Medulla oblongata (tissue), 1 donor: ENCODE measurements around the gene ZMAT2.
A peak's percentile ranks its signal among the peaks of the same experiment; 100 is the strongest.
"Not testable (repeated sequence)": the region's sequence is repeated elsewhere in the genome, so short reads cannot be mapped to it uniquely, and the experiment has no call there.

Source experiments
- DNase-seq: peaks from one replicate; pipeline ENCODE4 v3.0.0-alpha.2; 2015; ENCODE audit errors: extremely low spot score

Gene ZMAT2

GRCh38 chr5:140700177-140701144 lies at the start of gene ZMAT2:
Gene ZMAT2, plus strand, starts transcription at chr5:140700447. Its CDS starts 14 bp downstream, at chr5:140700461.
- peak; percentile 99 for DNase-seq

- DNase-seq = no peak
Measured at GRCh38 chr5:140658870-140659269, 41.4 kb upstream of the ZMAT2 start.

DNA sequence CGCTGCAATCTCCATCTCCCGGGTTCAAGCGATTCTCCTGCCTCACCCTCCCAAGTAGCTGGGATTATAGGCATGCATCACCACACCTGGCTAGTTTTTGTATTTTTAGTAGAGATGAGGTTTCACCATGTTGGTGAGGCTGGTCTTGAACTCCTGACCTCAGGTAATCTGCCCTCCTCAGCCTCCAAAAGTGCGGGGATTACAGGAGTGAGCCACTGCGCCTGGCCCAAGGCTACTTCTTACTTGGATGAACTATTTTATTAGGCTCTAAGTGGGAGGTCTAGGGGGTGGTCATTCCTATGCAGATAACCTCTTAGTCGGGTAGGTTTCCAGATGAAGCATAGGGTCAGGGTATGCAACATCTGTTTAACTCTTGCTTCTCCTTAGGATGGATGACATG lies 39.9 kb upstream of the ZMAT2 start:
- not testable (repeated sequence) for DNase-seq

- no peak for DNase-seq
Measured at GRCh38 chr5:140664030-140664358, 36.3 kb upstream of the ZMAT2 start.

DNA sequence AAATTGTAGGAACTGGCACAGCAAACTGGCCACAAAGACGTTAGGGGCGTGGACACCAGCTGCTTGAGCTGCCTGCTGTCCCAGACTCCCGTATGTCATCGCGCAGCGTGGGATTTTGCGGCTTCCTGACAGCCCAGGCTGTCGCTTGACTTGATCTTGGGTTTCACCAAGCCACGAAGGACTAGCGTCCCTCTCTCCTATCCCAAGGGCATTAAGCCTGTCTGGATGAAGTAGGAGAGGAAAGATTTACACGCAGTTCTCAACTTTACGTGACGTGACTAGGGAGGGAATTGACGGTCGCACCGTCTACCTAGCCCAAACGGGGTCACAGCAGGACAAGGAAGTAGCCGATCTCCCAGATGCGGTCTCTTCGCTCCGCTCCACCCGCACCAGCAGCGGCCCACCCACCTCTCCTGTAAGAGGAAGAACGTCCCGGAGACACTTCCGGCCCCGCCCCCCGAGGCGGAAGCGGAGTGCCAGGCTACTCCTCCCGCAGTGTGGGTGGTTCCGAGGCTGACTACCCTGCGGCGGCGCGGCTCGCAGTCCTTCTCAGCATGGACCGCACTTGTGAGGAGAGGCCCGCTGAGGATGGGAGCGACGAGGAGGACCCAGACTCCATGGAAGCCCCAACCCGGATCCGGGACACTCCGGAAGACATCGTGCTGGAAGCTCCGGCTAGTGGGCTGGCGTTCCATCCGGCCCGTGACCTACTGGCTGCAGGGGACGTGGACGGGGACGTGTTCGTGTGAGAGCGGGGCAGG lies 35.7 kb upstream of the ZMAT2 start, which contains the start of gene WDR55:
TSS of gene WDR55 (plus strand) at position 546 of the 761 bp plus-strand sequence. CDS start at position 555, 9 bp downstream.
- DNase-seq = peak; percentile 97

DNA sequence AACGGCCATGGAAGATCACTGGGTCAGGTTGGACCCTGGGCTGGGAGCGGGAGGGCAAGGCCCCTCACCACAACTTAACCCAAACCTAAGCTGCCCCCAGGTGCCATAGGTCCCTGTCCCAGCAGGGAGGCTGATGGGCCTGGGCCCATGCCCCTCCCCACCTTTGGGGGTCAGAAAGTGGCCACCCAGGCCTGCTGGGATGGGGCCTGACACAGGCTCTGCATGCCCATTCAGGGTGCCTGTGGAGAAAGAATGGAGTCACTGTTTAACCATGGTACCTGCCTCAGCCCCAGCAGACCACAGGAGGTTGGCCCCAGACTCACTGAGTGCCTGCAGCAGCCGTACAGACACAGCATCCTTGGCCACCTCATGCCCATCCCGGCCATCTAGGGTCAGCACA lies 29.2 kb upstream of the ZMAT2 start:
- not testable (repeated sequence) for DNase-seq

DNA sequence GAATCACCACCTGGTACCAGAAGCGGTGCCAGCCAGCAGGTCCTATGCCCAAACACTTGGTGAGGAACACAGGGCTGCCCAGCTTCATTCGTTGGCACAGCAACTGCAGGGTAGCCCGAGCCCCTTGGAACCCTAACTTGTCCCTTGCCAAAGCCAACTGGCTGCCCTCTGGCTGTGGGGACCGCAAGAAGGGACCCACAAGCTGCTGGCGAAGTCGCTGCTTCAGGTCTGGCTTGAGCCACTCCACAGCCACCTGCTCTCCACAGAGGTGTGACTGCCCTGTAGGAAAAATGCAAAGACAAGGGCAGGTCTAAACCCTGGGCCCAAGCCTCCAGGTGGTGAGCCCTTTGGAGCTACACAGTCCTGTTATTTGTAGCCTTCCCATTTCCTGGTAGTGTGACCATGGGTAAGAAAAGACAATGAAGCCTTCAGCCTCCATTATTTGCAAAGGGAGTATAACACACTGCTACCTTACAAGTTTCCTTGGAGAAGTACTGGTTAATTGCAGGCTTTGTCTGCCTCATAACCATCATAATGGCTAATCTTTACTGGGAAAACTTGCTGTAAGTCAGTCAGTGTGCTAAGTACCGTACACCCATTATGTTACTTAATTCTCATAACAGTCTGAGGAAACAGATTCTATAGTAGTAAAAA lies 28.6 kb upstream of the ZMAT2 start:
- no peak for DNase-seq

DNA sequence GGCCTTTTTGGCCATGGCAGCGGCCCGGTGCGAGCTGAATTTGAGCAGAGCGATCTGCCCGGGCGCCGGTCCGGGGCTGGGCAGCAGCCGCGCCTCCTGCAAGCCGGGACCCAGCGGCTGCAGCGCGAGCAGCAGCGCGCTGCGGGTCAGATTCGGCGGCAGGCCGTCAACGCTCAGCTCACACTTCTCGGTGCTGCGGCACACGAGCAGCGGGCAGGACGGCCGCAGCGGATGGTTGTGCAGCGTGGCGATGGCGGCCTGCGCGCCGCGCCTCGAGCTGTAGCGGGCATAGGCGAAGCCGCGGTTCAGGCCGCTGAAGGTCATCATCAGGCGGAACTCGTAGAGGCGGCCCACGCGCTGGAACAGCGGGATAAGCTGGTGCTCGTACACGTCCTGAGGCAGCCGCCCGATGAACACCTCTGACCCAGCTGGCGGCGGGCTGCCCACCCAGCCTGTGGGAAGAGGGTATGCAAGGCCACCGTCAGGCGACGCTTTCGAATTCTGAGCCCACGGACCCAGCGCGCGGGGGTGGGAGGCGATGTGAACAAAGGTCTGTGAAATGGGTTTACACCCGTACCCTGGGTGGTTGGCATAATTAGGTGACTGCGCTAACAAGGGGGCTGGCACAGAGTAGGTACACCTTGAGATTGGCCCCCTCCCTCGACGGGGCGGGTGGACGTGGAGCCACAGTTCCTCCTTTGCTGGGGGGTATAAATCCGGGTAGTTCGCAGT lies 27.6 kb upstream of the ZMAT2 start:
- no peak for DNase-seq

DNA sequence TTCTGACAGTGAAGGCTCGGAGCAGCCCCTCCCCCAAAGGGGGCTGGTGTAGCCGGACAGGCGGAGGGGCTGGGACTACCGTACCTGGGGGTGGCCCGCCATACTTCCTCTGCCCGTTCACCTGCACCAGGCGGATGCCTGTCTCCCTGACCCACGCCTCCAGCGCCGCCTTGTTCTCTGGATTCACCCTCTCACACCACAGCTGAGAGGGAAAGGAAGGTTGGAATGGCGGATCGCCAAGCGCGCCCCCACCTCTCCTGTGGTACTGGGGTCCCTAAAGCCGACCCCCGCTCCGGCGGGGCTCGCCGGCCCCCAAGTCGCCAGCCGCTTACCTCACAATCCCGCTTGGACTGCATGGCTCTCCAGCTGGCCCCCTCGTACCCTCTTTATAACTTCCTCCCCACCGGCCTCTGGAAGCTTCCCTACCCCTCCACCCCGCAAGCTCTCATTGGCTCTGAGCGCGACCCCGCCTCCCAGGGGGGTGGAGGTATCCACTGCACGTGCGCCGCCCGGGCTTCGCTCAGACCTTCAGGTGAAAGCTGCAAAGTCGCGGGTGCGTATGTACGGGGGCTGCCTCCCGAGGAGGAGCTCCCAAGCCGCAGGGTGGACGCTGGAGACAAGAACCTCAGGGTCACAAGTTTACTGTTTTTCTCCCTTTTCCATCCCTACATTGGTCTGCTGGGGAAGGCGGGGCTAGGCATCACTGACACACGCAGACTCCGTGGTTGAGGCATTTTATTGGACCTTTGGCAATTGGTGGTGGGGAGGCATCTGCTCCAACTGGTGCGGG lies 26.9 kb upstream of the ZMAT2 start, which contains the start of gene DND1:
TSS of gene DND1 (minus strand) at position 390 of the 790 bp plus-strand sequence. CDS start at position 356, 34 bp downstream.
- DNase-seq = no peak

DNA sequence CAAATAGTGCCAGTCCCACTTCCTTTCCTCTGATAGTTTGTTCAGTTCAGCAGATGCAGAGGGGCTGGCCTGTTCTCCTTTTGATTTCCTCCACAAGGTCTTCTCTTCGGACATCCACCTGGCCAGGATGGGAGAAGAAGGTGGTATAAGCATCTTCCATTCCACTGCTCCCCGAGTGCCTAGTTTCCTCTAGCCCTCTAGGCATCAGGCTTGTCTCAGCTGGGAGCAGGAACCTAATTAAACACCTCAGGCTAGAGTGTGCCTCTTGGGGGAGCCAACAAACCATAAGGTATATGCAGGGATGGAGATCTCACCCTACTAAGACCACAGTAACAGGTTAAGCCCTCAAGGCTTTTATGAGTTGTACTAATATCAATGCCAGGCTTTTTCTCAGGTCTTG lies 26.0 kb upstream of the ZMAT2 start:
- no peak for DNase-seq

DNA sequence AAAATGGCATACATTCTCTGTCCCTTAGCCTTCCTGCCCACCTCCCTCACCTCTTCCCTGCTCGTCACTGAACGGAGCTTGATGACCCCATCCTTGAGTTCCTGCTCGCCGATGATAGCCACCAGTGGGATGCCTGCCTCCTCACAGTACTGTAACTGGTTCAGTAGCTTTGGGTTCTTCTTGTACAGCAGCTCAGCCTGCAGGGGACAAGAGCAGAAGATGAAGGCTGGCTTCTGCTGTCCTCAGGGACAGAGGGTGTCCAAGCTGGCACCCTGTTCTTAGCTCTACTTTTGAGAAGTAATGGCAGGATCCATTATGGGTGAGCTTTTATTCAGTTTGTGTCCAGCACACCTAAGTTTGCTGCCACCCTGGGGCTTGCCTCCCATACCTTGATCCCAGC lies 25.6 kb upstream of the ZMAT2 start:
- no peak for DNase-seq

GRCh38 chr5:140677947-140678346 lies 22.3 kb upstream of the ZMAT2 start:
- DNase-seq = no peak

GRCh38 chr5:140678993-140679392 lies 21.3 kb upstream of the ZMAT2 start:
- no peak for DNase-seq

GRCh38 chr5:140690376-140690932 lies 9.8 kb upstream of the ZMAT2 start:
- DNase-seq = no peak

GRCh38 chr5:140690941-140691924 lies 9.0 kb upstream of the ZMAT2 start, which contains the start of the genes HARS1 and HARS2:
Gene HARS1, minus strand, starts transcription at chr5:140691370. Its CDS starts 66 bp downstream, at chr5:140691304.
Gene HARS2, plus strand, starts transcription at chr5:140691455. Its CDS starts 194 bp downstream, at chr5:140691649.
- DNase-seq = peak; percentile 94

DNA sequence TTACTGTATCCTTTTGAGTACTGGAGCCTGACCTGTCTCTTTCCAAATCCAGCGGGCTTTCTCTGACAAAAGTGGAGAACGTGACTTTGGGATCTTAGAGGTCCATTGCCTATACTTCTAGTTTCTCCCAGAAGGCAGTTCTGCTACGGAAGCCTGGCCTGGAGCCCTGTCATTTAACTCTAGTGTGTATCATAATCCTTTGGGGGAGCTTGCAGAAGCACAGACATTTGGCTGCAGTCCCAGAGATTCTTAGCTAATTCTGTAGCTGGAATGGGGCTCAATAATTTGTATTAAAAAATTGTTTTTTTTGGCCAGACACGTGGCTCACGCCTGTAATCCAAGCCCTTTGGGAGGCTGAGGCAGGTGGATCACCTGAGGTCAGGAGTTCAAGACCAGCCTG lies 6.0 kb upstream of the ZMAT2 start:
- no peak for DNase-seq

- no peak for DNase-seq
Measured at GRCh38 chr5:140696891-140697492, 3.3 kb upstream of the ZMAT2 start.

DNA sequence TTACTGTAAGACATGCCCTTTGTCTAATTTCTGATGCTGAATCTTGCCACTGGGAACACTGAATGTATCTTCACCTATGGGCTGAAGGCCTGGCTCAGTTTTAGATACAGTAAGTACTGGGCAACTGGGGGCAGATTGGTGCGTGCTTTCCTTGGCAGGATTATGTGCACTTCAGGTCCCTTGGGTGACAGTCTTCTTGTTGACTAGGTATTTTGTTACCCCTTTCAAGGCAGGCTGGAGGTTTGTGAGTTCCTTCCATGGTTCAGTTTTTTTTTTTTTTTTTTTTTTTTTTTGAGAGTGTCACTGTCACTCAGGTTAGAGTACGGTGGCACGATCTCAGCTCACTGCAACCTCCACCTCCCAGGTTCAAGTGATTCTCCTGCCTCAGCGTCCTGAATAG lies 7.6 kb downstream of the ZMAT2 start:
- no peak for DNase-seq
